GM12878 (cell line): ENCODE measurements around the gene LARP1B. TPM values are rescaled to one million over a fixed set of nuclear protein-coding genes. Genes with fewer than 3 reads are reported as not detected.

Source experiments
- ATAC-seq: fragments of 200-7000 bp; cut with Tn5 transposase; 3 replicates; pipeline ENCODE4 v1.9.1; 2020; ENCODE audit warnings: mild to moderate bottlenecking, moderate library complexity
- BruUV-seq: library from RNA; stranded (reverse); fragments of 400-500 nt; replicated peaks from 2 replicates; lab custom pipeline; 2021; lab: Mats Ljungman, UMichigan
- CTCF ChIA-PET: fragments of 300-600 bp; sonication (Branson Sonifier 250); formaldehyde crosslinking; extraction: SDS; loops from one replicate; lab custom pipeline; 2021; ENCODE audit warnings: inconsistent platforms; lab: Yijun Ruan, JAX
- POLR2A ChIA-PET: fragments of 350-600 bp; formaldehyde crosslinking; extraction: SDS; loops from one replicate; lab custom pipeline; 2021; ENCODE audit warnings: inconsistent platforms; lab: Charles Lee
- RAD21 ChIA-PET: fragments of 300-600 bp; sonication (Branson Sonifier 250); formaldehyde crosslinking; loops from one replicate; lab custom pipeline; 2023; ENCODE audit warnings: antibody characterized with exemption; ENCODE audit not compliant: unreplicated experiment; lab: Charles Lee
- SMC1A ChIA-PET: fragments of 300-600 bp; sonication (Branson Sonifier 250); formaldehyde crosslinking; loops from one replicate; lab custom pipeline; 2023; ENCODE audit not compliant: unreplicated experiment, uncharacterized antibody; lab: Charles Lee
- DNase-seq: peaks from one replicate; pipeline ENCODE4 v3.0.0-alpha.2; 2011; ENCODE audit warnings: low read depth, low spot score
- FAIRE-seq: peaks from 3 replicates; lab custom pipeline; 2011; peaks lifted over from hg19 to GRCh38; lab: Jason Lieb, UNC
- H2AFZ ChIP-seq: 2 replicates; pipeline ENCODE4 v1.6.0; 2011; ENCODE audit warnings: low read depth, low read length, control low read depth; ENCODE audit not compliant: control insufficient read depth
- H3K27ac ChIP-seq: 2 replicates; pipeline ENCODE4 v1.5.1; 2011; ENCODE audit warnings: control low read depth; ENCODE audit not compliant: control insufficient read depth, insufficient read depth
- H3K27me3 ChIP-seq, 2 experiments: replicated peaks in 1 of 2; 2 replicates each; pipeline versions ENCODE4 v1.6.0 to v1.6.1; 2011; ENCODE audit warnings: low read length in 1 of 2; ENCODE audit not compliant: control insufficient read depth in 2 of 2, insufficient read depth in 2 of 2
- H3K36me3 ChIP-seq, 2 experiments: 2 replicates each; pipeline ENCODE4 v1.5.1; 2011; ENCODE audit warnings: low read length in 1 of 2; ENCODE audit not compliant: control insufficient read depth in 2 of 2, insufficient read depth in 2 of 2
- H3K4me1 ChIP-seq: 2 replicates; pipeline ENCODE4 v1.6.1; 2011; ENCODE audit warnings: mild to moderate bottlenecking, low read length, moderate library complexity, mixed read lengths; ENCODE audit not compliant: control insufficient read depth, insufficient read depth
- H3K4me2 ChIP-seq: 2 replicates; pipeline ENCODE4 v1.6.0; 2011; ENCODE audit warnings: control low read depth; ENCODE audit not compliant: control insufficient read depth, insufficient read depth
- H3K4me3 ChIP-seq: fragments of 200-600 bp; sonication (generic); 2 replicates; pipeline ENCODE4 v1.5.1; 2016
- H3K79me2 ChIP-seq: 2 replicates; pipeline ENCODE4 v1.6.0; 2011; ENCODE audit warnings: low read length; ENCODE audit not compliant: control insufficient read depth, insufficient read depth
- H3K9ac ChIP-seq: 2 replicates; pipeline ENCODE4 v1.8.0; 2011; ENCODE audit warnings: low read length, control low read depth, mixed read lengths; ENCODE audit not compliant: control insufficient read depth, insufficient read depth
- H3K9me3 ChIP-seq: replicated peaks from 3 replicates; pipeline ENCODE4 v1.5.1; 2011; ENCODE audit warnings: mild to moderate bottlenecking, low read length; ENCODE audit not compliant: control insufficient read depth, insufficient read depth
- H4K20me1 ChIP-seq: 2 replicates; pipeline ENCODE4 v1.6.0; 2011; ENCODE audit not compliant: control insufficient read depth, insufficient read depth
- IKZF1 ChIP-seq: fragments of 450-650 bp; conservative IDR thresholded peaks from 2 replicates; pipeline ENCODE4 v1.6.1; 2017; ENCODE audit warnings: antibody characterized with exemption, mild to moderate bottlenecking
- WGBS: methylation state at CpG from one replicate; pipeline ENCODE4 v1.1.6; 2016; ENCODE audit warnings: low lambda C conversion rate; ENCODE audit not compliant: insufficient replicate concordance, insufficient coverage; ENCODE audit errors: missing lambda C conversion rate; 5-methylcytosine and 5-hydroxymethylcytosine counted together
- in situ Hi-C: fragments of 300-500 bp; cut with MboI; formaldehyde crosslinking; loops from 9 replicates; pipeline ENCODE4 v1.14.3; 2018; ENCODE audit warnings: mixed read lengths
- intact Hi-C: fragments of 100-400 bp; cut with micrococcal nuclease; formaldehyde crosslinking; loops from one replicate; pipeline ENCODE4 v1.14.2; 2022; ENCODE audit not compliant: unreplicated experiment
- polyA plus RNA-seq, 11 experiments: library from polyadenylated mRNA; depleted of rRNA in 4 of 11; unstranded in 6 of 11; stranded (reverse) in 5 of 11; fragments of >200 nt; fragmentation: Nextera tagmentation in 4 of 11; fragmentation: Illumina TruSeq in 1 of 11; extraction: Ambion mirVana in 4 of 11; extraction: Trizol in 1 of 11; gene quantifications; 1 replicate in 1 of 11; 2 replicates in 10 of 11; pipeline versions ENCODE4 v1.2.1 to v1.2.3, GENCODE V29; 2011 to 2016; ENCODE audit warnings: inconsistent platforms in 2 of 11, missing spikeins in 2 of 11, low read depth in 1 of 11
- total RNA-seq, 4 experiments: library from RNA; depleted of rRNA in 3 of 4; stranded (reverse); fragments of >200 nt in 3 of 4; fragmentation: Illumina TruSeq in 1 of 4; extraction: Trizol in 1 of 4; gene quantifications; 2 replicates each; pipeline versions ENCODE4 v1.2.1 to v1.2.3, GENCODE V29; 2013 to 2021
- TF ChIP-seq, protein P1 (sequence below): fragments of 450-650 bp; IDR thresholded peaks from 2 replicates; pipeline ENCODE4 v1.6.1; 2016; ENCODE audit warnings: mild to moderate bottlenecking, moderate library complexity, borderline replicate concordance

LARP1B gene
- total and polyA plus RNA-seq, 10 of the 15 experiments (the other 5 are each of a cell fraction or from before 2014, with no cell fraction given): 9.2 to 30.9 (median 14.7) TPM

DNA sequence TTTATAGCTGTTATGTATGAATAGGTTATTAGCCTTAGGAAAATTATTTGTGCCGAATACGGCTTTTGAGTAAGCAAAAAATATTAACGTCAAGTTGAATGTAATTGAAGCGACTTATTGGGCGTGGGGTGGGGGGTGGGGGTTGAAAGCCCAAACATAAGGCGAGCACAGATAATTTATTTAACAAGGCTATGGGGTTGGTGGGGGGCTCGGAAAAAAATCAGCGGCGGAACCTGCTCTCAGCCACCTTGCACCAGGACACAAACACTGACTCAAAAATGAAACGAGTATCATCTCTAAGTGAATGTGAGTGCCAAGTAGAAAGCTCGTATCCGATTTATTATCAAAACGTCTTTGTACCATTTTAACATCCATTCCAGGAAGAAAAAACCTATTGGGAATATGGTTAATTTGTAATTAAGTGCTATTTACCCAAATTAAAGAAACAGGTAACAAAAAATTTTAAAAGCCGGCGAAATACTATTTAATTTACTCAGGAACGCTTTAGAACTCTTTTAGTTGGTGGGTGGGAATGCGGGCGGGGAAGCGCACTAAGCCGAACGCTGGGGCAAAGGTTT, 902 bp upstream of the LARP1B start:
- DNase-seq: no peak
- Histone ChIP-seq H3K4me3 (peak overlapping the region; percentile 92), H3K4me1 (no peaks in the 10 kb centered on the region), H3K9ac (peak overlapping the region; percentile 92), H3K79me2 (peaks cover 25% of the 10 kb centered on the region), H3K27ac (peak overlapping the region; percentile 88), H3K4me2 (peak overlapping the region; percentile 83), H3K36me3 (no peaks in the 10 kb centered on the region), H3K27me3 (no peaks in the 10 kb centered on the region), H2AFZ (peak overlapping the region; percentile 94), H3K9me3 (no peaks in the 10 kb centered on the region)
- TSS peak; percentile 95 for BruUV-seq
- SMC1A ChIA-PET: interaction anchor here (0.7 to 1.8 kb wide), 6 partner anchors 11 to 95 kb away, joined by 3 to 4 read pairs (median 3); partner anchors contain the start of genes ABHD18 and MFSD8
- peak; percentile 52 for FAIRE-seq
- POLR2A ChIA-PET: interaction anchor here (0.6 to 2.0 kb wide), 10 partner anchors 9 to 794 kb away, joined by 3 to 25 read pairs (median 3); partner anchors contain the start of genes ABHD18, HSPA4L and MFSD8
- in situ Hi-C loops: no loop called here
- CTCF ChIA-PET: interaction anchor here (0.6 to 1.6 kb wide), 5 partner anchors 62 to 1302 kb away, joined by 3 to 6 read pairs (median 3); no protein-coding TSS in a partner anchor
- ATAC-seq: no peak
- WGBS: 14% methylated on average over 21 of the region's 21 CpGs
- TF ChIP-seq, protein P1, sequence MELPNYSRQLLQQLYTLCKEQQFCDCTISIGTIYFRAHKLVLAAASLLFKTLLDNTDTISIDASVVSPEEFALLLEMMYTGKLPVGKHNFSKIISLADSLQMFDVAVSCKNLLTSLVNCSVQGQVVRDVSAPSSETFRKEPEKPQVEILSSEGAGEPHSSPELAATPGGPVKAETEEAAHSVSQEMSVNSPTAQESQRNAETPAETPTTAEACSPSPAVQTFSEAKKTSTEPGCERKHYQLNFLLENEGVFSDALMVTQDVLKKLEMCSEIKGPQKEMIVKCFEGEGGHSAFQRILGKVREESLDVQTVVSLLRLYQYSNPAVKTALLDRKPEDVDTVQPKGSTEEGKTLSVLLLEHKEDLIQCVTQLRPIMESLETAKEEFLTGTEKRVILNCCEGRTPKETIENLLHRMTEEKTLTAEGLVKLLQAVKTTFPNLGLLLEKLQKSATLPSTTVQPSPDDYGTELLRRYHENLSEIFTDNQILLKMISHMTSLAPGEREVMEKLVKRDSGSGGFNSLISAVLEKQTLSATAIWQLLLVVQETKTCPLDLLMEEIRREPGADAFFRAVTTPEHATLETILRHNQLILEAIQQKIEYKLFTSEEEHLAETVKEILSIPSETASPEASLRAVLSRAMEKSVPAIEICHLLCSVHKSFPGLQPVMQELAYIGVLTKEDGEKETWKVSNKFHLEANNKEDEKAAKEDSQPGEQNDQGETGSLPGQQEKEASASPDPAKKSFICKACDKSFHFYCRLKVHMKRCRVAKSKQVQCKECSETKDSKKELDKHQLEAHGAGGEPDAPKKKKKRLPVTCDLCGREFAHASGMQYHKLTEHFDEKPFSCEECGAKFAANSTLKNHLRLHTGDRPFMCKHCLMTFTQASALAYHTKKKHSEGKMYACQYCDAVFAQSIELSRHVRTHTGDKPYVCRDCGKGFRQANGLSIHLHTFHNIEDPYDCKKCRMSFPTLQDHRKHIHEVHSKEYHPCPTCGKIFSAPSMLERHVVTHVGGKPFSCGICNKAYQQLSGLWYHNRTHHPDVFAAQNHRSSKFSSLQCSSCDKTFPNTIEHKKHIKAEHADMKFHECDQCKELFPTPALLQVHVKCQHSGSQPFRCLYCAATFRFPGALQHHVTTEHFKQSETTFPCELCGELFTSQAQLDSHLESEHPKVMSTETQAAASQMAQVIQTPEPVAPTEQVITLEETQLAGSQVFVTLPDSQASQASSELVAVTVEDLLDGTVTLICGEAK: peak; percentile 22; the same call in 1 of the 2 replicates
- no peak for TF ChIP-seq IKZF1
- TF ChIP-seq, all 136 proteins: peak for 1
- H4K20me1 ChIP-seq: no peaks in the 10 kb centered on the region
- RAD21 ChIA-PET: interaction anchor here (0.6 to 1.1 kb wide), 6 partner anchors 60 to 112 kb away, joined by 3 to 4 read pairs (median 3); partner anchors contain the start of genes ABHD18 and MFSD8
- intact Hi-C loops: loop anchor here (2.0 to 5.0 kb wide), 4 partner anchors 95 to 278 kb away; partner anchors contain the start of genes ABHD18, HSPA4L, MFSD8 and PGRMC2
